ENCODE data around the gene GRIP1. TPM values are rescaled to one million over a fixed set of nuclear protein-coding genes. Genes with fewer than 3 reads are reported as not detected.

GRIP1 gene
- total RNA-seq, 1 donor from 2014 or later = not detected

GRCh38 chr12:66662179-66662578 lies 16.7 kb downstream of the GRIP1 start:
- no peaks in the 10 kb centered on the region for H3K4me1 Mint-ChIP-seq (ENCODE audit: low read depth)
- H3K9me3 Mint-ChIP-seq = no peaks in the 10 kb centered on the region
- no peak for DNase-seq (ENCODE audit: low spot score)
- peaks cover 10% of the 10 kb centered on the region for H3K27me3 Mint-ChIP-seq (ENCODE audit: insufficient read depth)
- no peaks in the 10 kb centered on the region for H3K36me3 Mint-ChIP-seq (ENCODE audit: low read depth)
- intact Hi-C loops (cut with micrococcal nuclease) = no loop called here
- H3K4me3 Mint-ChIP-seq = no peak overlapping the region
- no peak overlapping the region for H3K27ac Mint-ChIP-seq

DNA sequence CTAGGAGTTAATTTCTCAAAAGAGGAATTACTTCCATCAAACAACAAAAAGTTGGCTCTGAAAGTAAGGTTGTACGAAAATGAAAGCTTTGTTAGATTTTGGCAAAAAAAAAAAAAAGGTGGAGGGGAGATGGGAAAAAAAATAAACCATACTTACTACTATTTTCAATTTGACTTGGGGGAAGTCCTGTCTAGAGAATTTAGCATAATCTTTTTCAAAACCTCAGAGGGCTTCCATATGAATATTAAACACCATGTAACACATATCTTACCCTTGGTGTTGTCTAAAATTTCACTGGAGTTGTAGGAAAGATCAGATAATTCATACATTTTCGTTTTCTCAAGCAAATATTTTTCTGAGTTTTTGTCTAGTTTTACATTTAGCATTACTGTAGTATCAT lies 17.5 kb downstream of the GRIP1 start:
- no peak for DNase-seq (ENCODE audit: low spot score)
- Mint-ChIP-seq H3K4me3 (no peak overlapping the region), H3K36me3 (ENCODE audit: low read depth) (no peaks in the 10 kb centered on the region), H3K27me3 (ENCODE audit: insufficient read depth) (peaks cover 11% of the 10 kb centered on the region), H3K4me1 (ENCODE audit: low read depth) (no peaks in the 10 kb centered on the region), H3K9me3 (no peaks in the 10 kb centered on the region), H3K27ac (no peak overlapping the region)
- intact Hi-C loops (cut with micrococcal nuclease) = no loop called here

GRCh38 chr12:66653796-66654195 lies 25.1 kb downstream of the GRIP1 start:
- peaks cover 2% of the 10 kb centered on the region for H3K27me3 Mint-ChIP-seq (ENCODE audit: insufficient read depth)
- H3K4me3 Mint-ChIP-seq = no peak overlapping the region
- DNase-seq (ENCODE audit: low spot score) = no peak
- no peaks in the 10 kb centered on the region for H3K4me1 Mint-ChIP-seq (ENCODE audit: low read depth)
- no peaks in the 10 kb centered on the region for H3K36me3 Mint-ChIP-seq (ENCODE audit: low read depth)
- intact Hi-C loops (cut with micrococcal nuclease) = no loop called here
- no peaks in the 10 kb centered on the region for H3K9me3 Mint-ChIP-seq
- H3K27ac Mint-ChIP-seq = no peak overlapping the region

DNA sequence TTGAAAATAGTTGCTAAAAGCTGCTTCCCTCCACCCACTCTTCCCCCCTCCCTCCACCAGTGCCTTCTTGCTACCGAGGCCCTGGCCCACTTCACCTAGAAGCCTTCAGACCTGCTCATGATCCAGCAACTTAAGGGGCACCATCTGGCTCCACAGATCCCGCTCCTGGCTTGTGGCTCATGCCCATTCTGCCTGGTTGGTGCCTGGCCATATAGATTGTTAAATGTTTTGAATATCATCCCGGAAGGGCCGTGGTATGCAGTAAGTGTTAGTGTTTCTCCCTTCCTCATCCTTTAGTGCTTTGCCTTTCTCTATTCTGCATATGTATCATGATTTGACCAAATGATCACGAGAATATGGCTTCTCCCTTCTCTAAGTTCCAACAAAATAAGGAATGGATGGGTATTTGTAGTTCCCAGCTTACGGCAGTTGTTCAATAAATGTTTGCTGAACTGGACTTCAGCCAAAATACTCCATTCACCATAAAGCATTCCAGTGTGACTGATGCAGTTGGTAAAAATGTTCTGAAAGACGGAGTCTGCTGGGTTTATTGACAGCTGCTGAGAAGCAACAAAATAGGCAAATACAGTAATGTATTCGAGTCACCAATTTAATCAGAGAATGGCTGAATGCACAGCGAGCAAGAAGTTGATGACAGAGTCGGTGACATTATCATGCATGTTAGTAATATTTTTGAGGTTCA lies 30.7 kb downstream of the GRIP1 start:
- no peaks in the 10 kb centered on the region for H3K9me3 Mint-ChIP-seq
- H3K4me1 Mint-ChIP-seq (ENCODE audit: low read depth) = no peaks in the 10 kb centered on the region
- DNase-seq (ENCODE audit: low spot score) = no peak
- H3K4me3 Mint-ChIP-seq = no peak overlapping the region
- intact Hi-C loops (cut with micrococcal nuclease) = no loop called here
- H3K36me3 Mint-ChIP-seq (ENCODE audit: low read depth) = no peaks in the 10 kb centered on the region
- H3K27ac Mint-ChIP-seq = no peak overlapping the region
- H3K27me3 Mint-ChIP-seq (ENCODE audit: insufficient read depth) = peaks cover 1% of the 10 kb centered on the region

DNA sequence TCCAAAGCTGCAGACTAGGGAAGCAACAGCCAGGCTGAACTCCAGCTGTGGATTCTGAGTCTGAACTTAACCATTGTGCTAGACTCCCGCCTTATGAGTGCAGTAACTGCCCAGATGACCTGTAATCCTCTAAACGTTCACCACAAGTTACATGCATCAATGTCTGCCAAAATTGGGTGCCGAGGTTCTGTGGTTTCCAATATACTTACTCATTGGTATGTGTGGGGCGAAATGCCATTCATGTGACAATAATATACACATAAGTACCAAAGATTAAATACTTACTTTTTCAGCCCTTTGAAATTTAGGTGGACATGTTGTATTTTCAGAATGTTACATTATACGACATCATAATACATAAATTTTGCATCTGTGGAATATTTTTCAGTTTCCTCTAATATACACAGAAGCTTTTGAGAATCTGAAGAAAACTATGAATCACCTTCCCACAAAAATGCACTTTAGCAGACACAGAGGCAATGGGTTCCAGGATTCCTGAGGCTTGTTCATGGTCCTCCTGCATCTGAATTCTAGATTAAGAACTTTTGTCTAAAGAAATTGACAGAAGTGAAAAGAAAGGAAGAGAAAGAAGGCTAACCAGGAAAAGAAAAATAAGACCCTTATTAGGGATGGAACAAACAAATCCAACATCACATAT lies 31.7 kb downstream of the GRIP1 start:
- DNase-seq (ENCODE audit: low spot score) = no peak
- Mint-ChIP-seq H3K27me3 (ENCODE audit: insufficient read depth) (peaks cover 1% of the 10 kb centered on the region), H3K9me3 (no peaks in the 10 kb centered on the region), H3K27ac (no peak overlapping the region), H3K36me3 (ENCODE audit: low read depth) (no peaks in the 10 kb centered on the region), H3K4me3 (no peak overlapping the region), H3K4me1 (ENCODE audit: low read depth) (no peaks in the 10 kb centered on the region)
- intact Hi-C loops (cut with micrococcal nuclease) = no loop called here

GRCh38 chr12:66644151-66644550 lies 34.7 kb downstream of the GRIP1 start:
- Mint-ChIP-seq H3K27me3 (ENCODE audit: insufficient read depth) (peaks cover 1% of the 10 kb centered on the region), H3K27ac (no peak overlapping the region), H3K4me3 (no peak overlapping the region), H3K4me1 (ENCODE audit: low read depth) (no peaks in the 10 kb centered on the region), H3K9me3 (no peaks in the 10 kb centered on the region), H3K36me3 (ENCODE audit: low read depth) (no peaks in the 10 kb centered on the region)
- no peak for DNase-seq (ENCODE audit: low spot score)
- intact Hi-C loops (cut with micrococcal nuclease) = no loop called here

- Mint-ChIP-seq H3K27ac (no peak overlapping the region), H3K27me3 (ENCODE audit: insufficient read depth) (no peaks in the 10 kb centered on the region), H3K4me1 (ENCODE audit: low read depth) (no peaks in the 10 kb centered on the region), H3K9me3 (no peaks in the 10 kb centered on the region), H3K4me3 (no peak overlapping the region), H3K36me3 (ENCODE audit: low read depth) (no peaks in the 10 kb centered on the region)
- intact Hi-C loops (cut with micrococcal nuclease) = no loop called here
- no peak for DNase-seq (ENCODE audit: low spot score)
Measured at GRCh38 chr12:66640691-66641460, 38.0 kb downstream of the GRIP1 start.

DNA sequence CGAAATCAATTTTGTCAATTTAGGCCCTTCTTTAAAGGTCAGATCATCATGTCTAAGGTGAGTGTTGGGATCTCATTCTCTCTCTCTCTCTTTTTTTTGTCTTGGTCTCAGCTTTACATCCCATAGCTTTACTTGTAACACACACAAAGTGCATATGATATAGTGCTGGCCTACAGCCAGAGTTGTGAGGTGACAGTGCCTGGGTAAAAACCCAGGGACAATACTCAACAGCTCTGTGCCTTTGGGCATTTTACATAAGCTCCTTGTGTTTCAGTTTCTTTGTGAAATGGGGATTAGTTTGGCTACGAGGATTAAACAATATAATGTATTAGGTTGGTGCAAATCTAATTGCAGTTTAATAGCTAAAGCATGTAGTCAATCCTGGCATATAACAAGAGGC lies 40.2 kb downstream of the GRIP1 start:
- Mint-ChIP-seq H3K9me3 (no peaks in the 10 kb centered on the region), H3K27ac (no peak overlapping the region), H3K36me3 (ENCODE audit: low read depth) (no peaks in the 10 kb centered on the region), H3K4me3 (no peak overlapping the region), H3K27me3 (ENCODE audit: insufficient read depth) (no peaks in the 10 kb centered on the region), H3K4me1 (ENCODE audit: low read depth) (no peaks in the 10 kb centered on the region)
- no peak for DNase-seq (ENCODE audit: low spot score)
- intact Hi-C loops (cut with micrococcal nuclease) = no loop called here

GRCh38 chr12:66637699-66638301 lies 41.1 kb downstream of the GRIP1 start:
- intact Hi-C loops (cut with micrococcal nuclease) = no loop called here
- Mint-ChIP-seq H3K36me3 (ENCODE audit: low read depth) (no peaks in the 10 kb centered on the region), H3K4me3 (no peak overlapping the region), H3K27ac (no peak overlapping the region), H3K4me1 (ENCODE audit: low read depth) (no peaks in the 10 kb centered on the region), H3K27me3 (ENCODE audit: insufficient read depth) (no peaks in the 10 kb centered on the region), H3K9me3 (no peaks in the 10 kb centered on the region)
- DNase-seq (ENCODE audit: low spot score) = no peak

GRCh38 chr12:66636771-66637170 lies 42.1 kb downstream of the GRIP1 start:
- intact Hi-C loops (cut with micrococcal nuclease) = no loop called here
- no peaks in the 10 kb centered on the region for H3K9me3 Mint-ChIP-seq
- no peak overlapping the region for H3K27ac Mint-ChIP-seq
- H3K27me3 Mint-ChIP-seq (ENCODE audit: insufficient read depth) = no peaks in the 10 kb centered on the region
- no peaks in the 10 kb centered on the region for H3K4me1 Mint-ChIP-seq (ENCODE audit: low read depth)
- no peak overlapping the region for H3K4me3 Mint-ChIP-seq
- no peaks in the 10 kb centered on the region for H3K36me3 Mint-ChIP-seq (ENCODE audit: low read depth)
- no peak for DNase-seq (ENCODE audit: low spot score)

GRCh38 chr12:66633676-66634075 lies 45.2 kb downstream of the GRIP1 start:
- H3K36me3 Mint-ChIP-seq (ENCODE audit: low read depth) = no peaks in the 10 kb centered on the region
- H3K4me1 Mint-ChIP-seq (ENCODE audit: low read depth) = no peaks in the 10 kb centered on the region
- DNase-seq (ENCODE audit: low spot score) = no peak

GRCh38 chr12:66629138-66629870 lies 49.6 kb downstream of the GRIP1 start:
- no peaks in the 10 kb centered on the region for H3K9me3 Mint-ChIP-seq
- intact Hi-C loops (cut with micrococcal nuclease) = no loop called here
- no peaks in the 10 kb centered on the region for H3K4me1 Mint-ChIP-seq (ENCODE audit: low read depth)
- H3K27ac Mint-ChIP-seq = no peak overlapping the region
- no peaks in the 10 kb centered on the region for H3K36me3 Mint-ChIP-seq (ENCODE audit: low read depth)
- H3K4me3 Mint-ChIP-seq = no peak overlapping the region
- H3K27me3 Mint-ChIP-seq (ENCODE audit: insufficient read depth) = peaks cover 3% of the 10 kb centered on the region
- no peak for DNase-seq (ENCODE audit: low spot score)

More at GRCh38 chr12:66633676-66634075, 45.2 kb downstream of the GRIP1 start:
- Mint-ChIP-seq H3K4me3 (no peak overlapping the region), H3K9me3 (no peaks in the 10 kb centered on the region), H3K27me3 (ENCODE audit: insufficient read depth) (no peaks in the 10 kb centered on the region), H3K27ac (no peak overlapping the region)
- intact Hi-C loops (cut with micrococcal nuclease) = no loop called here

All from activated T-helper 1 cell treated with anti-CD3 and anti-CD28 coated beads, Interleukin-12 subunit alpha, Interleukin-12 subunit beta, Interleukin-2, Interleukin-4 antibody, amounts not matched to agents 30 ng/mL and 10 ng/mL and 1 ng/mL, durations not matched to agents 14 hours and 24 hours and 36 hours (primary cell).